Fibroblast of skin of abdomen (primary cell): ENCODE data around the gene SCUBE2.

Source experiments
- DNase-seq: peaks from one replicate; pipeline ENCODE4 v3.0.0-alpha.2; 2013

SCUBE2 gene

GRCh38 chr11:9073466-9074225 is 17.8 kb downstream of the SCUBE2 start:
- DNase-seq: no peak

GRCh38 chr11:9072626-9073176 is 18.7 kb downstream of the SCUBE2 start:
- no peak for DNase-seq

- no peak for DNase-seq
These were observed 19.7 kb downstream of the SCUBE2 start for GRCh38 chr11:9071692-9072091.

GRCh38 chr11:9070749-9071491 is 20.5 kb downstream of the SCUBE2 start:
- DNase-seq: no peak

- DNase-seq: no peak
These were observed 21.4 kb downstream of the SCUBE2 start for GRCh38 chr11:9069862-9070470.

GRCh38 chr11:9069256-9069655 is 22.1 kb downstream of the SCUBE2 start:
- no peak for DNase-seq

GRCh38 chr11:9066433-9066925 is 24.9 kb downstream of the SCUBE2 start:
- no peak for DNase-seq

GRCh38 chr11:9065607-9066432 is 25.6 kb downstream of the SCUBE2 start:
- peak; percentile 43 for DNase-seq

GRCh38 chr11:9061807-9062206 is 29.6 kb downstream of the SCUBE2 start:
- DNase-seq: no peak

GRCh38 chr11:9060700-9061111 is 30.7 kb downstream of the SCUBE2 start:
- no peak for DNase-seq

GRCh38 chr11:9059406-9059805 is 32.0 kb downstream of the SCUBE2 start:
- DNase-seq: no peak

GRCh38 chr11:9057888-9058287 is 33.5 kb downstream of the SCUBE2 start:
- no peak for DNase-seq

- DNase-seq: no peak
These were observed 34.4 kb downstream of the SCUBE2 start for GRCh38 chr11:9057007-9057406.

GRCh38 chr11:9056467-9056866 is 34.9 kb downstream of the SCUBE2 start:
- DNase-seq: no peak

- DNase-seq: peak; percentile 73
These were observed 37.9 kb downstream of the SCUBE2 start for GRCh38 chr11:9053316-9054035.

- no peak for DNase-seq
These were observed 39.1 kb downstream of the SCUBE2 start for GRCh38 chr11:9052316-9052715.

GRCh38 chr11:9049959-9050358 is 41.4 kb downstream of the SCUBE2 start:
- no peak for DNase-seq

GRCh38 chr11:9047964-9048523 is 43.4 kb downstream of the SCUBE2 start:
- DNase-seq: peak; percentile 58

GRCh38 chr11:9046481-9046880 is 44.9 kb downstream of the SCUBE2 start:
- no peak for DNase-seq

- no peak for DNase-seq
These were observed 48.9 kb downstream of the SCUBE2 start for GRCh38 chr11:9042488-9042887.

- no peak for DNase-seq
These were observed 49.7 kb downstream of the SCUBE2 start for GRCh38 chr11:9041747-9042146.
